Measurements from ENCODE around the gene GLI2.

- TF ChIP-seq, protein P1, sequence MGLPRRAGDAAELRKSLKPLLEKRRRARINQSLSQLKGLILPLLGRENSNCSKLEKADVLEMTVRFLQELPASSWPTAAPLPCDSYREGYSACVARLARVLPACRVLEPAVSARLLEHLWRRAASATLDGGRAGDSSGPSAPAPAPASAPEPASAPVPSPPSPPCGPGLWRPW (IDR thresholded peaks at IDR 0.05), result no peak
- TF ChIP-seq CTCF (IDR thresholded peaks at IDR 0.05) (no peak), CHD2 (IDR thresholded peaks at IDR 0.05; ENCODE audit: low read length, partially characterized antibody) (no peak), POLR2A (IDR thresholded peaks at IDR 0.05; ENCODE audit: low read length) (no peak), CEBPB (IDR thresholded peaks at IDR 0.05) (no peak), RARB (CRISPR knock-in tag; IDR thresholded peaks at IDR 0.05) (no peak), JUNB (IDR thresholded peaks at IDR 0.05) (no peak), EHF (CRISPR knock-in tag; IDR thresholded peaks at IDR 0.05) (no peak), JUN (IDR thresholded peaks at IDR 0.05) (no peak), FOSL2 (IDR thresholded peaks at IDR 0.05) (no peak), FOSL2 (CRISPR knock-in tag; IDR thresholded peaks at IDR 0.05) (no peak)
Measured at GRCh38 chr2:120768112-120769048, 32.7 kb downstream of the GLI2 start.

Data from A549 (cell line).